Aorta (tissue), 5 donors: ENCODE data around the gene CHST3. TPM values are rescaled to one million over a fixed set of nuclear protein-coding genes. Genes with fewer than 3 reads are reported as not detected.

ENCODE experiments used
- ATAC-seq: fragments of 200-7000 bp; cut with Tn5 transposase; one replicate; pipeline ENCODE4 v1.9.1; 2022; ENCODE audit warnings: moderate library complexity; ENCODE audit not compliant: low FRiP score
- DNase-seq, 2 donors: peaks; one replicate each; pipeline ENCODE4 v3.0.0-alpha.2; 2020
- H3K27ac ChIP-seq, 2 donors: one replicate each; pipeline ENCODE4 v1.5.1; 2013; ENCODE audit warnings: low read length in 2 of 2, mild to moderate bottlenecking in 2 of 2, moderate library complexity in 2 of 2, control low read depth in 1 of 2, inconsistent platforms in 1 of 2, low read depth in 1 of 2
- H3K27me3 ChIP-seq, 2 donors: one replicate each; pipeline ENCODE4 v1.6.1; 2013; ENCODE audit warnings: control low read depth in 1 of 2, low read length in 1 of 2, mild to moderate bottlenecking in 1 of 2, moderate library complexity in 1 of 2; ENCODE audit not compliant: insufficient read depth in 2 of 2, control insufficient read depth in 1 of 2
- H3K36me3 ChIP-seq, 2 donors: one replicate each; pipeline ENCODE4 v1.6.1; 2013; ENCODE audit warnings: control low read depth in 1 of 2, low read length in 1 of 2, mild to moderate bottlenecking in 1 of 2; ENCODE audit not compliant: insufficient read depth in 2 of 2, control insufficient read depth in 1 of 2
- H3K4me1 ChIP-seq, 2 donors: one replicate each; pipeline ENCODE4 v1.6.1; 2013; ENCODE audit warnings: low read length in 2 of 2, control low read depth in 1 of 2, mild to moderate bottlenecking in 1 of 2, moderate library complexity in 1 of 2; ENCODE audit not compliant: insufficient read depth in 2 of 2, control insufficient read depth in 1 of 2
- H3K4me3 ChIP-seq, 2 donors: one replicate each; pipeline ENCODE4 v1.5.1; 2013; ENCODE audit warnings: low read length in 2 of 2, control low read depth in 1 of 2, mild to moderate bottlenecking in 1 of 2
- H3K9me3 ChIP-seq: one replicate; pipeline ENCODE4 v1.6.1; 2013; ENCODE audit warnings: mild to moderate bottlenecking, low read length; ENCODE audit not compliant: control insufficient read depth
- WGBS, 2 donors: extraction: QIAGEN DNeasy Blood & Tissue Kit; methylation state at CpG; one replicate each; pipeline ENCODE4 v1.1.7; 2013; 5-methylcytosine and 5-hydroxymethylcytosine counted together
- intact Hi-C, 2 donors: fragments of 100-400 bp; cut with DNase I; formaldehyde crosslinking; loops; one replicate each; pipeline versions ENCODE4 v1.14.2 to v1.15.0; 2022
- polyA plus RNA-seq, 2 donors: library from polyadenylated mRNA; stranded (reverse); fragments of 200-250 nt; gene quantifications; one replicate each; pipeline ENCODE4 v1.2.3, GENCODE V29; 2013
- total RNA-seq, 2 donors: library from RNA; stranded (reverse); fragmentation: NEBNext Ultra II Directional; extraction: Animal tissue kit (Norgen Biotek cat#: 25700); gene quantifications; one replicate each; pipeline ENCODE4 v1.2.1, GENCODE V29; 2021
- donor health status: healthy with polysubstance abuse.
- donor health status: Bipolar disorder and iron deficiency.
- donor health status: DM: no; HTN: no; CAD: no.
- donor health status: DM: no; HTN: no; CAD: no.
- donor health status: DM: yes; HTN: yes; CAD: no.

CHST3 gene
- total and polyA plus RNA-seq, 4 donors, result 4.1 to 47.9 (median 19.6) TPM

- intact Hi-C loops, result no loop called here
- Histone ChIP-seq H3K27ac (no peak overlapping the region), H3K4me1 (no peaks in the 10 kb centered on the region), H3K36me3 (no peaks in the 10 kb centered on the region), H3K4me3 (no peak overlapping the region), H3K9me3 (no peaks in the 10 kb centered on the region), H3K27me3 (no peaks in the 10 kb centered on the region)
- no peak for DNase-seq
- WGBS, 2 donors, result 90 to 93% methylated on average over 12 of the region's 12 CpGs
- ATAC-seq, result no peak
These were observed 69.9 kb downstream of the CHST3 start for GRCh38 chr10:72034040-72034499.

- no peak overlapping the region for H3K27ac ChIP-seq
- ATAC-seq (no peak), DNase-seq (no peak)
- H3K27me3 ChIP-seq, result no peaks in the 10 kb centered on the region
- H3K4me3 ChIP-seq, result no peak overlapping the region
- no peaks in the 10 kb centered on the region for H3K9me3 ChIP-seq
- no peaks in the 10 kb centered on the region for H3K4me1 ChIP-seq
- intact Hi-C loops, result no loop called here
- 97% methylated on average over 4 of the region's 4 CpGs for WGBS, 2 donors
- no peaks in the 10 kb centered on the region for H3K36me3 ChIP-seq
These were observed 70.6 kb downstream of the CHST3 start for GRCh38 chr10:72034761-72035160.

- no peak for ATAC-seq
- Histone ChIP-seq H3K4me3 (no peak overlapping the region), H3K27ac (no peak overlapping the region), H3K9me3 (no peaks in the 10 kb centered on the region), H3K4me1 (no peaks in the 10 kb centered on the region), H3K36me3 (no peaks in the 10 kb centered on the region), H3K27me3 (no peaks in the 10 kb centered on the region)
- 92 to 95% methylated on average over 13 of the region's 13 CpGs for WGBS, 2 donors
- intact Hi-C loops, result no loop called here
- DNase-seq, result no peak
These were observed 71.2 kb downstream of the CHST3 start for GRCh38 chr10:72035252-72035887.

GRCh38 chr10:72037266-72037665 lies 73.1 kb downstream of the CHST3 start:
- no peaks in the 10 kb centered on the region for H3K9me3 ChIP-seq
- no peaks in the 10 kb centered on the region for H3K4me1 ChIP-seq
- no peak overlapping the region for H3K4me3 ChIP-seq
- no peaks in the 10 kb centered on the region for H3K36me3 ChIP-seq
- H3K27ac ChIP-seq, result no peak overlapping the region
- ATAC-seq, result no peak
- 94 to 98% methylated on average over 8 of the region's 8 CpGs for WGBS, 2 donors
- intact Hi-C loops, result no loop called here
- H3K27me3 ChIP-seq, result no peaks in the 10 kb centered on the region
- DNase-seq, result no peak

GRCh38 chr10:72037811-72038210 lies 73.6 kb downstream of the CHST3 start:
- Histone ChIP-seq H3K9me3 (no peaks in the 10 kb centered on the region), H3K4me3 (no peak overlapping the region), H3K27ac (no peak overlapping the region), H3K4me1 (no peaks in the 10 kb centered on the region), H3K36me3 (no peaks in the 10 kb centered on the region), H3K27me3 (no peaks in the 10 kb centered on the region)
- ATAC-seq, result no peak
- intact Hi-C loops, result no loop called here
- no peak for DNase-seq
- 95% methylated on average over 3 of the region's 3 CpGs for WGBS, 2 donors

GRCh38 chr10:72038458-72039001 lies 74.3 kb downstream of the CHST3 start:
- no peak overlapping the region for H3K27ac ChIP-seq
- WGBS, 2 donors, result 78 to 86% methylated on average over 13 of the region's 13 CpGs
- no peaks in the 10 kb centered on the region for H3K27me3 ChIP-seq
- ATAC-seq (no peak), DNase-seq (no peak)
- no peaks in the 10 kb centered on the region for H3K36me3 ChIP-seq
- no peak overlapping the region for H3K4me3 ChIP-seq
- intact Hi-C loops, result no loop called here
- no peaks in the 10 kb centered on the region for H3K4me1 ChIP-seq
- no peaks in the 10 kb centered on the region for H3K9me3 ChIP-seq

- no peak for ATAC-seq
- Histone ChIP-seq H3K36me3 (no peaks in the 10 kb centered on the region), H3K4me1 (no peaks in the 10 kb centered on the region), H3K4me3 (no peak overlapping the region), H3K27me3 (no peaks in the 10 kb centered on the region), H3K27ac (no peak overlapping the region), H3K9me3 (no peaks in the 10 kb centered on the region)
- 84 to 85% methylated on average over 9 of the region's 9 CpGs for WGBS, 2 donors
- intact Hi-C loops, result no loop called here
- DNase-seq, result no peak
These were observed 75.2 kb downstream of the CHST3 start for GRCh38 chr10:72039377-72039776.

- Histone ChIP-seq H3K4me1 (no peaks in the 10 kb centered on the region), H3K27ac (no peak overlapping the region), H3K9me3 (no peaks in the 10 kb centered on the region), H3K4me3 (no peak overlapping the region), H3K27me3 (no peaks in the 10 kb centered on the region), H3K36me3 (no peaks in the 10 kb centered on the region)
- WGBS, 2 donors, result 90% methylated on average over 6 of the region's 6 CpGs
- ATAC-seq, result no peak
- DNase-seq, result no peak
- intact Hi-C loops, result no loop called here
These were observed 77.3 kb downstream of the CHST3 start for GRCh38 chr10:72041491-72041890.

GRCh38 chr10:72043016-72043834 lies 79.0 kb downstream of the CHST3 start:
- Histone ChIP-seq H3K4me3 (no peak overlapping the region), H3K27ac (no peak overlapping the region), H3K36me3 (no peaks in the 10 kb centered on the region), H3K9me3 (no peaks in the 10 kb centered on the region), H3K4me1 (no peaks in the 10 kb centered on the region), H3K27me3 (no peaks in the 10 kb centered on the region)
- DNase-seq (no peak), ATAC-seq (no peak)
- intact Hi-C loops, result no loop called here
- 91 to 97% methylated on average over 10 of the region's 10 CpGs for whole genome bisulfite sequencing, 2 donors
